Right renal cortex interstitium (tissue), 3 donors: ENCODE data around the gene TRAF3. TPM values are rescaled to one million over a fixed set of nuclear protein-coding genes. Genes with fewer than 3 reads are reported as not detected.
"Not testable (repeated sequence)": the region's sequence is repeated elsewhere in the genome, so short reads cannot be mapped to it uniquely, and the experiment has no call there.

Source experiments
- DNase-seq, 3 donors: peaks; one replicate each; pipeline ENCODE4 v3.0.0-alpha.2; 2013; ENCODE audit warnings: low read depth in 3 of 3, low spot score in 2 of 3
- polyA plus RNA-seq, 3 donors: library from polyadenylated mRNA; unstranded; fragments of 120-200 nt; gene quantifications; one replicate each; pipeline ENCODE4 v1.2.1, GENCODE V29; 2013; ENCODE audit not compliant: insufficient read length in 3 of 3

The TRAF3 gene
- polyA plus RNA-seq, 3 donors: 15.9 to 17.1 (median 16.7) TPM

GRCh38 chr14:102882226-102882906 lies 105.1 kb downstream of the TRAF3 start:
- DNase-seq: no peak

GRCh38 chr14:102883089-102883541 lies 105.9 kb downstream of the TRAF3 start:
- DNase-seq: no peak

GRCh38 chr14:102883554-102883953 lies 106.3 kb downstream of the TRAF3 start:
- DNase-seq: no peak

- no peak for DNase-seq
Measured at GRCh38 chr14:102885737-102886447, 108.6 kb downstream of the TRAF3 start.

- no peak for DNase-seq
Measured at GRCh38 chr14:102888748-102889147, 111.5 kb downstream of the TRAF3 start.

- no peak for DNase-seq
Measured at GRCh38 chr14:102889615-102890014, 112.4 kb downstream of the TRAF3 start.

GRCh38 chr14:102891111-102891510 lies 113.9 kb downstream of the TRAF3 start:
- DNase-seq: no peak

GRCh38 chr14:102891556-102891955 lies 114.3 kb downstream of the TRAF3 start:
- no peak for DNase-seq

GRCh38 chr14:102892651-102893050 lies 115.4 kb downstream of the TRAF3 start:
- DNase-seq: no peak

- peak in 2 of 3 donors; percentile 7 for DNase-seq
Measured at GRCh38 chr14:102893452-102893851, 116.2 kb downstream of the TRAF3 start.

GRCh38 chr14:102896735-102897134 lies 119.5 kb downstream of the TRAF3 start:
- DNase-seq: not testable (repeated sequence)

- DNase-seq: no peak
Measured at GRCh38 chr14:102897299-102898027, 120.2 kb downstream of the TRAF3 start.

GRCh38 chr14:102898298-102898697 lies 121.0 kb downstream of the TRAF3 start:
- DNase-seq: no peak

GRCh38 chr14:102898776-102899515 lies 121.7 kb downstream of the TRAF3 start:
- no peak for DNase-seq

- DNase-seq: no peak
Measured at GRCh38 chr14:102899516-102899900, 122.3 kb downstream of the TRAF3 start.

- no peak for DNase-seq
Measured at GRCh38 chr14:102900631-102901571, 123.7 kb downstream of the TRAF3 start.

GRCh38 chr14:102901633-102902032 lies 124.4 kb downstream of the TRAF3 start:
- no peak for DNase-seq

GRCh38 chr14:102902086-102902485 lies 124.8 kb downstream of the TRAF3 start:
- no peak for DNase-seq

- no peak for DNase-seq
Measured at GRCh38 chr14:102902523-102903247, 125.4 kb downstream of the TRAF3 start.
